Stimulated activated naive CD8-positive, alpha-beta T cell treated with anti-CD3 and anti-CD28 coated beads, Interleukin-15, Interleukin-2, amounts not matched to agents 100 U/mL and 50 U/mL, for 24 hours (primary cell): Measurements from ENCODE around the gene ZNF638.
"Not testable (repeated sequence)": the region's sequence is repeated elsewhere in the genome, so short reads cannot be mapped to it uniquely, and the experiment has no call there.

Experiments
- ATAC-seq: fragments of 150-1000 bp; cut with Tn5 transposase; one replicate; pipeline ENCODE4 v1.10.0; 2021
- DNase-seq: peaks from one replicate; pipeline ENCODE4 v3.0.0; 2021

ZNF638 gene

DNA sequence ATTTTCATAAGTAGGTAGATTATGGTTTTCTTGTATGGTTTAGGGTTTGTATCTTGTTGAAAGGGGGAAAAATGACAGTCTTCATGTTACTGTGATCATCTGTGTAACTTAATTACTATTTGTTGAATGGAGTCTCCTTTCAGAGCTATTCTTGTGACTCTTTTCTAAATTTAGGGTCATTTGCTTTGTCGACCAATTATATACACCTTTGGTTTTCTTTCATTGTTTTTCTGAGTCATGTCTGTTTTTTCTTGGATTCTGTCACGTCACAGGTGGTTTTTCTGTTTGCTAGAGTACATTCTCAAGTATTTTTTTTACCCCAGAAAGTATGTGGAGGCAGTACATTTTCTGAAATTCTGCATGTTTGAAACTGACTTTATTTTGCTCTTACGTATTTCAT lies 78.0 kb downstream of the ZNF638 start:
- no peak for ATAC-seq
- DNase-seq = no peak

DNA sequence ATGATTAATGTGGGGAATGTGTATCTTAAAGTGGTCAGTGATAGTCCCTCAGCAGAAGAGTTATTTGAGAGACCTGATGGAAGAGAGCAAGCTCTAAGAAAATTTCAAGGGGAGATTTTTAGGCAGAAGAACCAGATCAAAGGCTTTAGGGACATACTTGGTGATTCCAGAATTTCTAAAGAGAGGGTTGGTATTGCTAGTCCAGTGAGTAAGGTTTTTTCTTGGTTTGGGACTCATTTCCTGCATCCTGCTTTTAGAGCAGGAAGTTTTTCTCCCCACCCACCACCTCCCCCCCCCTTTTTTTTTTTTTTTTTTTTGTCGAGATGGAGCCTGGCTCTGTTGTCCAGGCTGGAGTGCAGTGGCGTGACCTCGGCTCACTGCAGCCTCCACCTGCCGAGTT lies 79.1 kb downstream of the ZNF638 start:
- no peak for ATAC-seq
- no peak for DNase-seq

DNA sequence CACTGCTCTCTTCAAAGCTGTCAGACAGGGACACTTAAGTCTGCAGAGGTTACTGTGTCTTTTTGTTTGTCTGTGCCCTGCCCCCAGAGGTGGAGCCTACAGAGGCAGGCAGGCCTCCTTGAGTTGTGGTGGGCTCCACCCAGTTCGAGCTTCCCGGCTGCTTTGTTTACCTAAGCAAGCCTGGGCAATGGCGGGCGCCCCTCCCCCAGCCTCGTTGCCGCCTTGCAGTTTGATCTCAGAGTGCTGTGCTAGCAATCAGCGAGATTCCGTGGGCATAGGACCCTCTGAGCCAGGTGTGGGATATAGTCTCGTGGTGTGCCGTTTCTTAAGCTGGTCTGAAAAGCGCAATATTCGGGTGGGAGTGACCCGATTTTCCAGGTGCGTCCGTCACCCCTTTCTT lies 85.3 kb downstream of the ZNF638 start:
- not testable (repeated sequence) for DNase-seq, ATAC-seq

DNA sequence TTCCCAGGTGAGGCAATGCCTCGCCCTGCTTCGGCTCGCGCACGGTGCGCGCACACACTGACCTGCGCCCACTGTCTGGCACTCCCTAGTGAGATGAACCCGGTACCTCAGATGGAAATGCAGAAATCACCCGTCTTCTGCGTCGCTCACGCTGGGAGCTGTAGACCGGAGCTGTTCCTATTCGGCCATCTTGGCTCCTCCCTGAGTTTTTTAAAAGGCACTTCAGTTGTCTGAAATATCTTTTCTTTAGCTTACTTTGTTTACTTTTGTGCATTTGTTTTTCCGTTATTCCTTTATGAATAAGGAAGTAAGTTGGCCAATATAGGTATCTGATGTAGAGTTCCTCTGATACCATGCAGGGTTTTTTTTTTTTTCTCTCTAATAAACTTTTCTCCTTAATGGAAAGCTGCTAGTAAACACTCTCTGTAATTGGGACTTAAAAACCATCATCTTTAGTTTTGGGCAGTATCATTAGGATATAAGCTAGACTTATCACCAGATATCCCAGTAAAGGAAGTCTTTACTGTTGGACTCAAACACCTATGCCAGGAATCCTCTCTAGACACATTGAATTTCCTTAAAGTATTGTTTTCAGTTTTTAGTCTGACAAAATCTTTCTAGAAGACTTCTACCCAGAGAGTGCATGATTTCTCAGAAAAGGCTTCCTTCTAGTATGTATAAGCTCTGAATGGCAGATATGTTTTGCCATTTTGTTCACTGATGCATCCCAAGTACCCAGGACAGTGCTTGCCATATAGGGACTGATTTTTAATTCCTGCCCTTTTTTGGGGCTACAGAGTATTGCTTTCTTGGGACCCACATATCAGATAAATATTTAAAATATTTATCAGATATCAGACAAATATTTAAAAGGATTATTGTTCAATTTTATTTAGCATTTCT lies 86.0 kb downstream of the ZNF638 start:
- DNase-seq = no peak
- no peak for ATAC-seq

DNA sequence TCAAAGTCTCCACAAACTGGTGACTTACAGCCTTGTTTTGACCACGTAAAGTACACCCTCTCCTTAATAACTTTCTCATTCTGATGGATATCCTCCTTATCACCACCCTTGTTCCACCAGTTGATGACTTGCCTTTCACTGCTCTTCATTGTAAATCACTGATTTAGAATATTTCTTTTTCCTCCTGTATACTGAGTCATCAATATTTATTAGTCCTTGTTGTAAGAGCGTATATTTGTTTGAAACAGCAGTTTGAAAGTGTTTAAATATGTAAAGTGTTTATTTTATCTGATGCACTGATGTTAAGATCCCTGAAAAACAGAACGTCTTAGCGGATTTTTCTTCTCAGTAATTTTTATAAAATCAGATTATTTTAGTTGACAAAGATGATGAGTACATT lies 87.6 kb downstream of the ZNF638 start:
- ATAC-seq (no peak), DNase-seq (no peak)

DNA sequence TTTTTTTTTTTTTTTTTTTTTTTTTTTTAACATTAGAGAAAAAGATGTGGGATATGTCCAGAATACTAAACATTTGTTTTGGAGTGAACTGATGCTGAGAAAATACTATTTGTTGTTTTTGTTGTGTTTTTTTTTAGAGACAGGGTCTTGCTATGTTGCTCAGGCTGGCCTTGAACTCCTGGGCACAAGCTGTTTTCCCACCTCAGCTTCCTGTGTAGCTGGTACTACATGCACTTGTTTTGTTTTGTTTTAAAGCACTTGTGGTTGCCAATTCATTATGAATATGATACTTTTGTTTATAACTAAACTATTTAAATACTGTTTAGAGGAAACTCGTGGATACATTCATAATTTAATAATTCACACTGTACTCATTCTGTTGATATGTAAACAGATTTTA lies 88.4 kb downstream of the ZNF638 start:
- DNase-seq = no peak
- no peak for ATAC-seq

DNA sequence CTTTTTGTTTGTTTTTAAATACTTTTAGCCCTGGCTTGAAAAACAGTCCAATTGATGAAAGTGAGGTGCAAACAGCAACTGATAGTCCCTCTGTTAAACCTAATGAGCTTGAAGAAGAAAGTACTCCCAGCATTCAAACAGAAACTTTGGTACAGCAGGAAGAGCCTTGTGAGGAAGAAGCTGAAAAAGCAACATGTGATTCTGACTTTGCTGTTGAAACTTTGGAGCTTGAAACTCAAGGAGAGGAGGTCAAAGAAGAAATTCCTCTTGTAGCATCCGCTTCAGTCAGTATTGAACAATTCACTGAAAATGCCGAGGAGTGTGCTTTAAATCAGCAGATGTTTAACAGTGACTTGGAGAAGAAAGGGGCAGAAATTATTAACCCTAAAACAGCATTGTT lies 91.2 kb downstream of the ZNF638 start:
- ATAC-seq = no peak
- no peak for DNase-seq

DNA sequence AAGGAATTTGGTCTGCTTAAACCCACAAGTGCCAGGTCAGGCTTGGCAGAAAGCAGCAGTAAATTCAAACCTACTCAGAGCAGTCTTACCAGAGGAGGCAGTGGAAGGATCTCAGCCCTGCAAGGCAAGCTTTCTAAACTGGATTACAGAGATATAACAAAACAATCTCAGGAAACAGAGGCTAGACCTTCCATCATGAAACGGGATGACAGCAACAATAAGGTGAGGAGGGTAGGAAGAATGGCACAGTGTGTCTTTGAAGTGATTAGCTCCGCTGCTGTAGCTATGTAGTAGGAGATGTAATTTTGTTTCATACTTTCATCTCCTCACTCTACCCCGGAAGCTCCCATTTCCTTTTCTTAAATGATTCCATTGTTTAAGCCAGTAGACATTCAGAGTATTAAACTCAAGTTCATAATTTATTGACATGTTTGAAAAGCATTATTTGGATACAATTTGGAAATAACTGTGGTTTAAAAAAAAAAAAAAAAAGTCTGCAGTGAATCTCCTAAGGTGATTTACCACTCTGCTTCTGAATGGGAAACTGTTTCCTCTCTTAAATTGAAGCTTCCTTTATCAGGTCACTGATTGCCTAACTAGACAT lies 92.3 kb downstream of the ZNF638 start:
- ATAC-seq = no peak

DNA sequence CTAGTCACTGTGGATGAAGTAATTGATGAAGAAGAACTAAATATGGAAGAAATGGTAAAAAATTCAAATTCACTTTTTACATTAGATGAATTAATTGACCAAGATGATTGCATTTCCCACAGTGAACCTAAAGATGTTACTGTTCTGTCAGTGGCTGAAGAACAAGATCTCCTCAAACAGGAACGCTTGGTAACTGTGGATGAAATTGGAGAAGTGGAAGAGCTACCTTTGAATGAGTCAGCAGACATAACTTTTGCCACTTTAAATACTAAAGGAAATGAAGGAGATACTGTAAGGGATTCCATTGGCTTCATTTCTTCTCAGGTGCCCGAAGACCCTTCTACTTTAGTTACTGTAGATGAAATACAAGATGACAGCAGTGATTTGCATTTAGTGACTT lies 95.1 kb downstream of the ZNF638 start:
- DNase-seq (no peak), ATAC-seq (no peak)

More for the DNA sequence above, 92.3 kb downstream of the ZNF638 start:
- DNase-seq = no peak

DNA sequence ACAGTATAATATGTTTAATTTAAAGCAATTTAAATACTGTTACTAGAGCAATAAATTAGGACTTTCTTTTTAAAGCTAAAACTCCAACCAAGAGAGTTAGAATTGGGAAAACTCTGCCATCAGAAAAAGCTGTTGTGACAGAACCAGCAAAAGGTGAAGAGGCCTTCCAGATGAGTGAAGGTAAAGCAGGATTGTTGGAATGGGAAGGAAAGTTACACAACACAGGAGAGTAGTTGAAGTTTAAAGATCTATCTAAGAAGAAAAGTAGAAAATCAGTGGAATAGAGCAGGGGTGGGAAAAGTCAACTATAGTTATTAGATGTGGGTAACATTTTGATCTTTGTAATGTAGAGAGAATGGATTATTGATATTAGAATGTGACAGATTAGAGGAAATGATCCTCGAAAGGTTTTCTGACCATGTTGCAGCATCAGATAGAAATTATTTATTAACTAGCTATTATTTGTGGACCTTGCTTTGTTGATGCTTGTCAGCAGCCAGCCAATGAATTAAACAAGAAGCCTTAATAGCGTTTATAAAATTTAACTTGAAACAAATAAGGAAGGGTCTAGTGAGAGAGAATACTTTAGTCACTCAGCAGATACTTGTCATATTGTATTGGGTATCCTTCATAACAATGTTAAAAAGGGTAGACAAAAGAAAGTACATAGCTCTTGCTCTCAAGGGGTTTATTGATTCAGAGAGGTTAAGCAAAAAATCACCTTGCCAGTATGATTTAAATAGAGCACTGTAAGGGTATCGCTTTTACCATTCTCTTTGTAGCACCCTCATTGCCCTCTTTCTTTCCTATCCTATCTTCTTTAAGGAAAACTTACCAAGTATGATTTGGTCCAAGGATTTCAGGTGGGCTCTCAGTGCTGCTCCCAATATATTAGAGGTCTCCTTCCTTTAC lies 97.1 kb downstream of the ZNF638 start:
- ATAC-seq = no peak
- DNase-seq = no peak

DNA sequence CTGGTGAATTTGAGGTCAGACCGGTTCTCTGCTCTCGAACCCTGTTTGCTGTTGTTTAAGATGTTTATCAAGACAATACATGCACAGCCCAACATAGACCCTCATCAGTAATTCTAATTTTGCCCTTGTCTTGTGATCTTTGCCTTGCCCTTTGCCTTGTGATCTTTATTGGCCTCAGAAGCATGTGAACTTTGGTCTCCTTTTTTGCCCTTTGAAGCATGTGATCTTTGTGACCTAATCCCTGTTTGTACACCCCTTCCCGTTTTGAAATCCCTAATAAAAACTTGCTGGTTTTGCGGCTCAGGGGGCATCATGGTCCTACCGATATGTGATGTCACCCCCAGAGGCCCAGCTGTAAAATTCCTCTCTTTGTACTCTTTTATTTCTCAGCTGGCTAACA lies 113.6 kb downstream of the ZNF638 start:
- not testable (repeated sequence) for ATAC-seq, DNase-seq

DNA sequence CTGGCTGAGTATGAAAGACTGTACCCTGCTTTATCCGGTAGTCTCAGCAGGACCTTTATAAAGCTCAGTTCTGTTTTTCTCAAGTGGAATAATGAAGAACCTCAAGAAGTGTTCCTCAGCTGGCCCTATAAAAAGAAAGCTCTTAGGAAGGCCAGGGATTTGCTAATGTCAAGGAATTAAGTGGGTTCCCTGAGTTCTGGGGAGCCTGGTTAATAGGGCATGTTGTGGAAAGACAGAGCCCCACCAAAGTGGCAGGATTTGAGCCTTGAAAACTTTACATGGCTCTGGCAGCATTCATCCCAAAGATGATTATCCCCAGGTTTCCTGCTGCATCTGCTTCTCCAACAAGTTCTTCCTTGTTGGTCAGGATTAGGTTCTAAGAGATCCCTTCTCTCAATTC lies 114.9 kb downstream of the ZNF638 start:
- no peak for DNase-seq
- ATAC-seq = no peak

DNA sequence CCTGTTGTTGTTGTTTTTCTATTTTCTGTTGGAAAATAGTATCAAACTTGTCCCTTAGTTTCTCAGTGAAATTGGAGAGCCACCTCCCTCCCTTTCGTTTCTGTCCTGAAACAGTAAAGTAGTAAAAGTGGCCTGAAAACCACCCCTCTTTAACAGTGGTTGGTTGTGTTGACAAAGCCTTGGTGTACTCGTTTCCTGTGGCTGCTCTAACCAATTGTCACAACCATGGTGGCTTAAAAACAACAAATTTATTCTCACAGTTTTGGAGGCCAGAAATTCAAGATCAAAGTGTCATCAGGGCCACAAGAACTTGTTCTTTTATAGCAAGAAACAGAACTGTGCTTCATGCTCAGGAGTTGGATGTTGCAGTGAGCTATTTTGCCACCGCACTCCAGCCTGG lies 117.8 kb downstream of the ZNF638 start:
- DNase-seq (no peak), ATAC-seq (no peak)

DNA sequence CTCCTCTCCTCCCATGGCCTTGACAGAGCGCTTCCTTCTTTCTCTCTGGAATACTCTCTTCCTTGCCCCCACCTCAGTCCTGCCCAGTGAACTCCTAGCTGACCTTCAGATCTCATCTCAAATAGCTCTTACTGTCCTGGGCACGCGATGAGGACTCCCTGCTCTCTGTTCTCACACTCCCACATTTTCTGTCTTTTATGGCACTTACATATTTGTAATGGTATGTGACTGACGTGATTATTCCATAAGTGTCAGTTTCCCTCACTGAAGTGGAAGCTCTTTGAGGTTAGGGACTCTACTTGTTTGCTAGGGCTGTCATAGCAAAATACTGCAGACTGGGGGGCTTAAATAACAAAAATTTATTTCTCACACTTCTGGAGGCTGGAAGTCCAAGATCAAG lies 120.1 kb downstream of the ZNF638 start:
- DNase-seq (no peak), ATAC-seq (no peak)

DNA sequence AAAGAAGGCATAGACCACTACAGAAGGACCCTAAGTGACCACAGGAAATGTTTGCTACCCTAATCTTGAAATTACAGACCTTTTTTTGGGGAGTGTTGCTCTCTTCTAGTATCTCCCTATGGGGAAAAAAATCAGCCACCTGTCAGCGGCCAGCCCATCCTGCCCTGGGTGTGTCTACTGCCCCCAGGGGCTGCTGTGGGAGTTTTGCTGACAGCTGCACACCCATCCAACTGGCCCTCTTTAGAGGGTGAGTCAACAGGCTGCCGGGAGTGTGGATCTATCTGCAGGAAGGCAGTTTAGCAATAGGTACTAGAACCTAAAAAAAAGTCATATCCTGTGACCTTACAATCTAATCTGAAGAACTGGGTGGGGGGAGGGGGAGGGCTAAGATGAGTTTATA lies 121.0 kb downstream of the ZNF638 start:
- peak; percentile 69 for ATAC-seq

DNA sequence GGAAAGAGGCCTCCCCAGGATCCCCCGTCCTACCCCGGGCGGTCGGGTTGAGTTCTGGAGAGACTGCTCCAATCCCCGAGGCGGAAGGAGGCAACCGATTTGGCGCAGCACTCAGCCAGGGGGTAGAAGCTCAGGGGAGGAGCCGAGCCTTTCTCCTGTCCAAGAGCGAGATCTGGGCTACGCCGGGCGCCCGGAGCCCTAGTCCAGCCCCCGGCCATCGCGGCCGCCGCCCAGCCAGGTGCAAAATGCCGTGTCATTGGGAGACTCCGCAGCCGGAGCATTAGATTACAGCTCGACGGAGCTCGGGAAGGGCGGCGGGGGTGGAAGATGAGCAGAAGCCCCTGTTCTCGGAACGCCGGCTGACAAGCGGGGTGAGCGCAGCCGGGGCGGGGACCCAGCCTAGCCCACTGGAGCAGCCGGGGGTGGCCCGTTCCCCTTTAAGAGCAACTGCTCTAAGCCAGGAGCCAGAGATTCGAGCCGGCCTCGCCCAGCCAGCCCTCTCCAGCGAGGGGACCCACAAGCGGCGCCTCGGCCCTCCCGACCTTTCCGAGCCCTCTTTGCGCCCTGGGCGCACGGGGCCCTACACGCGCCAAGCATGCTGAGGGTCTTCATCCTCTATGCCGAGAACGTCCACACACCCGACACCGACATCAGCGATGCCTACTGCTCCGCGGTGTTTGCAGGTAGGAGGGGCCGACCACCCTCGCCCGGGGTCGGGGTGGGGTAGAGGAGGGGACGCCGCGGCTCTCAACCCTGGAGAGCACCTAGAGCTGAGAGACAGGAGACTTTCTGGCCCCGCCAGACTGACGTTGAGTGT lies 122.0 kb downstream of the ZNF638 start, which contains the start of gene DYSF:
TSS of gene DYSF (plus strand) at position 158 of the 817 bp plus-strand sequence.
- DNase-seq = no peak
- peak; percentile 20 for ATAC-seq

More for the DNA sequence above, 121.0 kb downstream of the ZNF638 start:
- DNase-seq = peak; percentile 37

DNA sequence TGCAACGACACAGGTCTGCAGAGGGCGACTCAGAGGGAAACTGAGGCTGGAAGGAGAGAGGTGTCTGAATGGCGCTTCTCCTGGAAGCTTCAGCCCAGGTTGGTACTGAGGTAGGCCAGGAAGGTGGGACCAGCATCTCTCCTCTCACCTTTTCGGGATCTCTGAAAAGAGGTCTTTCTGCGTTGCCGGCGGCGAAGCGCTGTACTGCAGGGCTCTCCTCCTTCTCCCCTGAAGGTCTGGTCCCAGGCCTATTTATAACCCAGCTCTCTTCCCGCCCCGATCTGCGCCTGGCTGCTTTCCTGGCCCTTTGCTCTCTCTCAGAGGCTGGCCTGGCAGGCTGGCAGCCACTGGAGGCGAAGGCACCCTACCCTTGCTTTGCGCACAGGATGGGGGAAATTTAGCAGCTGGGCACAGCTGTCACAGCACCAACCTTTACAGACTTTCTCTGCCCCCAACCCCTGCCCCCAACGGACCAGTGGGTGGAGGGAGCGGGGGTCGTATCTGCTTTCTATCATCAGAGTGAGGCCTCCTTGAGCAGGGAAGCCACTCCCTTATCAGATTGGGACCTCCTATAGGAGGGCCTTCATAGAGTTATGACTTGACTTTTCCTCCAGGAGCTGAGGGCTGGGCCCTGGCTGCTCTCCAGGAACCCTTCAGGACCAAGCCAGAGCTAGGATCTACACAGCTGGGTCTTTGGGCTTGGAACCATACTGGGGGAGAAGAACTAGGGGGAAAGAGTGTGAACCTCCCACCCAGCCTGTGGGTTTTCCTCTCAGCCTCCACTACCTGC lies 122.8 kb downstream of the ZNF638 start:
- ATAC-seq (no peak), DNase-seq (no peak)

DNA sequence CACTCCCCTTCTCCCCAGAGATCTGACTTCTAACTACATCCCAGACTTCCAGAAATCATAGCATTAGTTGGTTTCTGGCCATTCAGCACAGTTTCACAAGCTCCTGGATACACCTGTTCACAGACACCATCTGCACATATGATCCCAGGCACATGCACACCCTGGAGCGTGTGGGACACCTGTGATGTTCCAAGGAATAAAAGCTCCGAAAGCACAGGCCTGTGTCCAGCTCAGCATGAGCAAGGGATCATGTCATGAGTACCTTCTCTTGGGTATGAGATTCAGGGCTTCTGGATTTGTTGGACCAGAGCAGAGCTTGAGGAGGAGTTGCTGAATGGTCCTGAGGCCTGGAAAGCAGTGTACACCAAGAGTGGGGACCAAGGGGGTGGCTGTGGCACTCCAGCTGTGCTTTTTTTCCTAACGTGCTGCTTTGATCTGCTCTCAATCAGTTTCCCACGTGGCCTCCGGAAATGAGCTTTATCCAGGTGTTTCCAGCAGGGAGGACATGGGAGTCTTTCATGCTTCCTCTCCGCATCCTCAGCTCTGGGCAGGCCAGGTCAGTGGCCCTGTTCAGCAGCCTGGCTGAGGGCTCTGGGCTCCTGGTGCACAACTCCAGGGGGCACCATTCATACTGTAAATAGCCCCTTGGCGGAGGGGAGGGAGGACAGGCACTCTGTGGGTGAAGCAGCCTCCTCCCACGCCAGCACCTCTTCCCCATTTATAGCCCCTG lies 123.6 kb downstream of the ZNF638 start:
- DNase-seq (no peak), ATAC-seq (no peak)

DNA sequence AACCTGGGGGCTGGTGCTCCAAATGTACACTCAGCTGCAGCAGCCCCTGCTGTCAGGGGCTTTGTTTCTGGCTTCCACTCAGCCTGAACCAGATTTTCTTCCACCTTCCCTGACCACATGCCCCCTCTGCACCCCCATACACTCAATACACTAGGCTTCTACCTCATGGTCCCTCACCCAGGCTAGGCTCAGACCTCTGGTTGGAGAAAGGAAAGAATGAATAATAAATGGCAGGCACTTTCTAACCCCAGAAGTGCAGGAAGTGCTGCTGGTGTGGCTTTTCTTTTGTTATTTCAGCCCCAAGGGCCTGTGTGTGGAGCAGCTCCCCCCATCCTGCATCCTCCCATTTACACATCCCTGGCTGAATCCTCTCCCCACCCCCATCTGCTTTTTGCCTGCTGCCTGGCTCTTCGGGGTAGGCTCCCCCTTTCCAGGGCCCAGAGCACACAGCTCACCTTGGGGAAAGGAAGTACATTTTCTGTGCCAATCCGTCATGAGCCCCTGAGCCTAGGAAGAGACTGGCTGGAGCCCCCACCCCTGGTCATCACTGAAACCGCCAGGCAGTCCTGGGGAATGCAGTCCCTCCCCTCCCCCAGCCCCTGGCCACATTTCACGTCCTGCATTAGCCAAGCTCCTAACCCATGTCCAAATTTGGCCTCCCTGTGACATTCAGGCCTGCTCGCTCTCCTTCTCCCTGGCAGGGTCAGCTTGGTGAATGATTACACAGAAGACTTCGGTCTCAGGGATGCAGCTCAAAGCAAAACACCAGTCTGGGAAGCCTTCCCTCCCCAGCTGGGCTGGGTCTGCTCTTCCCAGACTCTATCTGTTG lies 124.4 kb downstream of the ZNF638 start:
- ATAC-seq (no peak), DNase-seq (no peak)
